Liver (tissue), 9 donors: ENCODE data around the gene LRMDA. TPM values are rescaled to one million over a fixed set of nuclear protein-coding genes. Genes with fewer than 3 reads are reported as not detected.

Experiments used
- DNase-seq: peaks from one replicate; pipeline ENCODE4 v3.0.0-alpha.2; 2017; ENCODE audit warnings: low spot score
- H3K27ac ChIP-seq, 2 donors: one replicate each; pipeline ENCODE4 v1.7.0; 2013; ENCODE audit warnings: inconsistent platforms in 2 of 2, low read length in 2 of 2, control low read depth in 1 of 2, low read depth in 1 of 2, mild to moderate bottlenecking in 1 of 2
- H3K27me3 ChIP-seq, 4 donors: one replicate each; pipeline versions ENCODE4 v1.6.1 to v1.7.0; 2013; ENCODE audit warnings: low read length in 3 of 4, inconsistent platforms in 1 of 4, mild to moderate bottlenecking in 1 of 4, moderate library complexity in 1 of 4; ENCODE audit not compliant: control insufficient read depth in 4 of 4, insufficient read depth in 4 of 4
- H3K36me3 ChIP-seq, 4 donors: one replicate each; pipeline versions ENCODE4 v1.6.1 to v1.7.0; 2013; ENCODE audit warnings: low read length in 3 of 4, mild to moderate bottlenecking in 3 of 4, low read depth in 1 of 4, moderate library complexity in 1 of 4; ENCODE audit not compliant: control insufficient read depth in 4 of 4, insufficient read depth in 3 of 4
- H3K4me1 ChIP-seq, 4 donors: one replicate each; pipeline versions ENCODE4 v1.6.1 to v1.7.0; 2013; ENCODE audit warnings: low read length in 3 of 4, mild to moderate bottlenecking in 3 of 4, moderate library complexity in 1 of 4; ENCODE audit not compliant: control insufficient read depth in 4 of 4, insufficient read depth in 4 of 4
- H3K4me3 ChIP-seq, 3 donors: one replicate each; pipeline versions ENCODE4 v1.6.1 to v1.7.0; 2013; ENCODE audit warnings: low read length in 3 of 3, control low read depth in 1 of 3, low read depth in 1 of 3, mild to moderate bottlenecking in 1 of 3
- H3K9ac ChIP-seq, 2 donors: one replicate each; pipeline ENCODE4 v1.7.0; 2013; ENCODE audit warnings: low read length in 2 of 2, mild to moderate bottlenecking in 2 of 2, moderate library complexity in 2 of 2, control low read depth in 1 of 2, low read depth in 1 of 2
- H3K9me3 ChIP-seq, 4 donors: one replicate each; pipeline versions ENCODE4 v1.6.1 to v1.7.0; 2013; ENCODE audit warnings: low read length in 3 of 4; ENCODE audit not compliant: control insufficient read depth in 4 of 4
- ATF3 ChIP-seq: IDR thresholded peaks from 2 replicates; pipeline ENCODE4 v1.6.1; 2016; ENCODE audit warnings: antibody characterized with exemption
- CTCF ChIP-seq: fragments of 150-350 bp; IDR thresholded peaks from 2 replicates; pipeline ENCODE4 v1.5.1; 2017; ENCODE audit warnings: improper control_type of control experiment, low read depth, low read length; ENCODE audit not compliant: missing input control
- EGR1 ChIP-seq, 2 donors: IDR thresholded peaks; 2 replicates each; pipeline ENCODE4 v1.6.1; 2016 to 2018; ENCODE audit warnings: antibody characterized with exemption in 2 of 2, low read depth in 2 of 2
- FOXA1 ChIP-seq: IDR thresholded peaks from 2 replicates; pipeline ENCODE4 v1.6.1; 2016; ENCODE audit warnings: antibody characterized with exemption
- FOXA2 ChIP-seq: IDR thresholded peaks from 2 replicates; pipeline ENCODE4 v1.6.1; 2016; ENCODE audit warnings: antibody characterized with exemption
- GABPA ChIP-seq, 2 donors: IDR thresholded peaks in 1 of 2; conservative IDR thresholded peaks in 1 of 2; 2 replicates each; pipeline ENCODE4 v1.6.1; 2016; ENCODE audit warnings: antibody characterized with exemption in 2 of 2, mild to moderate bottlenecking in 1 of 2, moderate library complexity in 1 of 2
- HNF4A ChIP-seq, 2 donors: conservative IDR thresholded peaks; 2 replicates each; pipeline ENCODE4 v1.6.1; 2016; ENCODE audit warnings: antibody characterized with exemption in 2 of 2, mild to moderate bottlenecking in 2 of 2
- HNF4G ChIP-seq: IDR thresholded peaks from 2 replicates; pipeline ENCODE4 v1.6.1; 2016; ENCODE audit warnings: antibody characterized with exemption
- JUND ChIP-seq, 2 donors: IDR thresholded peaks; 2 replicates each; pipeline ENCODE4 v1.6.1; 2016; ENCODE audit warnings: antibody characterized with exemption in 2 of 2
- MAX ChIP-seq: IDR thresholded peaks from 2 replicates; pipeline ENCODE4 v1.6.1; 2016; ENCODE audit warnings: antibody characterized with exemption
- NR2F2 ChIP-seq: IDR thresholded peaks from 2 replicates; pipeline ENCODE4 v1.6.1; 2016; ENCODE audit warnings: antibody characterized with exemption
- RAD21 ChIP-seq, 2 donors: IDR thresholded peaks; 2 replicates each; pipeline ENCODE4 v1.6.1; 2016; ENCODE audit warnings: antibody characterized with exemption in 2 of 2, mild to moderate bottlenecking in 2 of 2
- REST ChIP-seq: IDR thresholded peaks from 2 replicates; pipeline ENCODE4 v1.6.1; 2016; ENCODE audit warnings: antibody characterized with exemption, mild to moderate bottlenecking
- RXRA ChIP-seq, 2 donors: IDR thresholded peaks; 2 replicates each; pipeline ENCODE4 v1.6.1; 2017 to 2018; ENCODE audit warnings: antibody characterized with exemption in 2 of 2, mild to moderate bottlenecking in 1 of 2
- TAF1 ChIP-seq: conservative IDR thresholded peaks from 2 replicates; pipeline ENCODE4 v1.6.1; 2016; ENCODE audit warnings: antibody characterized with exemption, mild to moderate bottlenecking
- YY1 ChIP-seq: IDR thresholded peaks from 2 replicates; pipeline ENCODE4 v1.6.1; 2016; ENCODE audit warnings: antibody characterized with exemption, mild to moderate bottlenecking
- ZBTB33 ChIP-seq: IDR thresholded peaks from 2 replicates; pipeline ENCODE4 v1.6.1; 2016; ENCODE audit warnings: antibody characterized with exemption
- WGBS: extraction: QIAGEN DNeasy Blood & Tissue Kit; methylation state at CpG from one replicate; pipeline ENCODE4 v1.1.7; 2013; 5-methylcytosine and 5-hydroxymethylcytosine counted together
- polyA plus RNA-seq, 2 donors: library from polyadenylated mRNA; stranded (reverse) in 1 of 2; unstranded in 1 of 2; fragments of 200-250 nt in 1 of 2; fragments of >200 nt in 1 of 2; fragmentation: Nextera tagmentation in 1 of 2; extraction: Ambion mirVana in 1 of 2; gene quantifications; one replicate each; pipeline versions ENCODE4 v1.2.1 to v1.2.3, GENCODE V29; 2013 to 2015
- total RNA-seq, 2 donors: library from RNA; depleted of rRNA; stranded (reverse); fragments of >200 nt; gene quantifications; one replicate each; pipeline ENCODE4 v1.2.3, GENCODE V29; 2014
- donor health status: healthy.
- donor health status: healthy.
- donor health status: healthy.
- donor health status: healthy.
- donor health status: healthy.

The LRMDA gene
- total and polyA plus RNA-seq, 4 donors: 7.9 to 15.8 (median 11.3) TPM

GRCh38 chr10:76197293-76197692 is 765.9 kb downstream of the LRMDA start:
- H3K27ac ChIP-seq: no peak overlapping the region
- H3K4me3 ChIP-seq: no peak overlapping the region
- no peak overlapping the region for H3K9ac ChIP-seq
- H3K27me3 ChIP-seq: no peaks in the 10 kb centered on the region
- H3K4me1 ChIP-seq: peaks cover 0 to 6% (median 3%) of the 10 kb centered on the region in 4 donors
- TF ChIP-seq YY1 (no peak), ZBTB33 (no peak), TAF1 (no peak), RAD21 (IDR thresholded peaks at IDR 0.05) (no peak), REST (no peak), JUND (IDR thresholded peaks at IDR 0.05) (no peak), MAX (no peak)
- DNase-seq: no peak
- 52% methylated on average over 4 of the region's 4 CpGs for WGBS
- no peaks in the 10 kb centered on the region for H3K9me3 ChIP-seq
- no peaks in the 10 kb centered on the region for H3K36me3 ChIP-seq

GRCh38 chr10:76198287-76199035 is 767.0 kb downstream of the LRMDA start:
- Histone ChIP-seq H3K27ac (no peak overlapping the region), H3K4me3 (no peak overlapping the region), H3K9me3 (no peaks in the 10 kb centered on the region), H3K4me1 (peaks cover 0 to 6% (median 3%) of the 10 kb centered on the region in 4 donors), H3K9ac (no peak overlapping the region), H3K36me3 (no peaks in the 10 kb centered on the region), H3K27me3 (no peaks in the 10 kb centered on the region)
- no peak for DNase-seq
- WGBS: 94% methylated on average over 4 of the region's 4 CpGs
- TF ChIP-seq CTCF: no peak
- TF ChIP-seq RAD21 (IDR thresholded peaks at IDR 0.05): no peak
- TF ChIP-seq GABPA (IDR thresholded peaks at IDR 0.05 in 1 of 2, conservative IDR thresholded peaks at IDR 0.05 in 1 of 2): no peak
- TF ChIP-seq TAF1: no peak
- no peak for TF ChIP-seq FOXA2
- no peak for TF ChIP-seq FOXA1
- TF ChIP-seq REST: no peak
- TF ChIP-seq JUND (IDR thresholded peaks at IDR 0.05): no peak
- no peak for TF ChIP-seq EGR1 (IDR thresholded peaks at IDR 0.05; ENCODE audit: low read depth in 2 of 2)
- no peak for TF ChIP-seq HNF4A (conservative IDR thresholded peaks at IDR 0.05)
- no peak for TF ChIP-seq HNF4G
- no peak for TF ChIP-seq NR2F2
- TF ChIP-seq ATF3: no peak
- no peak for TF ChIP-seq YY1
- no peak for TF ChIP-seq RXRA (IDR thresholded peaks at IDR 0.05)
